Heart left ventricle (tissue), 16 donors: ENCODE data around the gene IGF1R. TPM values are rescaled to one million over a fixed set of nuclear protein-coding genes. Genes with fewer than 3 reads are reported as not detected.
A peak's percentile ranks its signal among the peaks of the same experiment; 100 is the strongest.

Experiments used
- ATAC-seq, 4 donors: fragments of 200-7000 bp; cut with Tn5 transposase; one replicate each; pipeline ENCODE4 v1.9.1; 2020 to 2022; ENCODE audit warnings: moderate library complexity in 4 of 4, mild to moderate bottlenecking in 3 of 4, moderate number of reproducible peaks in 1 of 4
- DNase-seq, 5 donors: peaks; one replicate each; pipeline ENCODE4 v3.0.0-alpha.2; 2020
- H3K27ac ChIP-seq, 12 donors: fragments of 200-600 bp; sonication (generic) in 4 of 12; one replicate each; pipeline versions ENCODE4 v1.5.0 to v1.8.0; 2016 to 2022; ENCODE audit warnings: mild to moderate bottlenecking in 2 of 12
- H3K27me3 ChIP-seq, 9 donors: fragments of 200-600 bp; sonication (generic) in 2 of 9; one replicate each; pipeline versions ENCODE4 v1.5.1 to v1.8.0; 2016 to 2022; ENCODE audit warnings: mild to moderate bottlenecking in 3 of 9
- H3K36me3 ChIP-seq, 9 donors: fragments of 200-600 bp; sonication (generic) in 2 of 9; one replicate each; pipeline versions ENCODE4 v1.5.0 to v1.8.0; 2018 to 2022; ENCODE audit warnings: mild to moderate bottlenecking in 2 of 9
- H3K4me1 ChIP-seq, 12 donors: fragments of 200-600 bp; sonication (generic) in 4 of 12; one replicate each; pipeline versions ENCODE4 v1.5.0 to v1.8.0; 2016 to 2022; ENCODE audit warnings: mild to moderate bottlenecking in 3 of 12
- H3K4me3 ChIP-seq, 12 donors: fragments of 200-600 bp; sonication (generic) in 4 of 12; one replicate each; pipeline versions ENCODE4 v1.5.0 to v1.8.0; 2017 to 2022; ENCODE audit warnings: mild to moderate bottlenecking in 9 of 12, moderate library complexity in 4 of 12
- H3K9me3 ChIP-seq, 12 donors: fragments of 200-600 bp; sonication (generic) in 4 of 12; one replicate each; pipeline versions ENCODE4 v1.5.0 to v1.8.0; 2016 to 2022; ENCODE audit warnings: mild to moderate bottlenecking in 1 of 12
- CTCF ChIP-seq, 12 donors: fragments of 200-600 bp; sonication (generic) in 4 of 12; IDR thresholded peaks; one replicate each; pipeline versions ENCODE4 v1.5.0 to v1.8.0; 2018 to 2022; ENCODE audit warnings: antibody characterized with exemption in 12 of 12, mild to moderate bottlenecking in 5 of 12
- POLR2A ChIP-seq, 2 donors: fragments of 450-650 bp; IDR thresholded peaks; one replicate each; pipeline ENCODE4 v1.6.1; 2017; ENCODE audit warnings: antibody characterized with exemption in 2 of 2, mild to moderate bottlenecking in 2 of 2, moderate library complexity in 2 of 2
- WGBS, 4 donors: extraction: QIAGEN DNeasy Blood & Tissue Kit in 2 of 4; methylation state at CpG; one replicate each; pipeline versions ENCODE4 v1.1.5 to v1.1.7; 2013 to 2018; 5-methylcytosine and 5-hydroxymethylcytosine counted together
- intact Hi-C, 10 donors: fragments of 100-400 bp; cut with DNase I; formaldehyde crosslinking; loops; one replicate each; pipeline versions ENCODE4 v1.11.1 to v1.14.2; 2022
- polyA plus RNA-seq, 2 donors: library from polyadenylated mRNA; stranded (reverse); fragments of 200-250 nt; gene quantifications; one replicate each; pipeline ENCODE4 v1.2.3, GENCODE V29; 2013
- total RNA-seq, 9 donors: library from RNA; depleted of rRNA in 2 of 9; stranded (reverse); fragments of >200 nt in 2 of 9; fragmentation: NEBNext Ultra II Directional in 3 of 9; extraction: Animal tissue kit (Norgen Biotek cat#: 25700) in 3 of 9; gene quantifications; one replicate each; pipeline versions ENCODE4 v1.1.0 to v1.2.4, GENCODE V29; 2016 to 2023
- donor health status: ischemic (EF 13 %, LVEDD 7.1; RV severe dilation, severe dysfunction).
- donor health status: healthy with polysubstance abuse.
- donor health status: DM: no; HTN: yes; CAD: no.
- donor health status: DM: no; HTN: no; CAD: no.
- donor health status: ischemic (EF 25% LVEDD 6.9; RV normal size, moderate dysfunction).
- donor health status: ischemic (EF 25% LVEDD 5.7; RV mildly dilated, moderate dysfunction).
- donor health status: healthy.
- donor health status: DM: yes; HTN: yes; CAD: no.
- donor health status: ischemic (EF 35%, LVEDD 5.7; RV mildly dilated, moderate dysfunction).
- donor health status: nonischemic (EF 11% LVEDD 7.7; RV severe dilation, severe dysfunction).
- donor health status: DM: yes; HTN: yes; CAD: no.
- donor health status: PGD.
- donor health status: ischemic (EF 29% LVEDD 5.4; RV normal size, mild dysfunction).
- donor health status: nonischemic (EF 23%, LVEDD 6.1; RV moderate dilation, normal function).

IGF1R gene
- total and polyA plus RNA-seq, 11 donors: 7.4 to 93.1 (median 40.5) TPM

- H3K4me3 ChIP-seq: no peak overlapping the region
- no peaks in the 10 kb centered on the region for H3K36me3 ChIP-seq
- TF ChIP-seq CTCF (IDR thresholded peaks at IDR 0.05): no peak
- no peak for TF ChIP-seq POLR2A (IDR thresholded peaks at IDR 0.05)
- H3K9me3 ChIP-seq: no peaks in the 10 kb centered on the region
- no peak for ATAC-seq
- no peak for DNase-seq
- intact Hi-C loops: loop anchor here in 4 of 10 donors (2.0 to 10.0 kb wide), 4 partner anchors 64 to 282 kb away; no protein-coding TSS in a partner anchor
- peaks cover 0 to 53% (median 37%) of the 10 kb centered on the region in 12 donors for H3K4me1 ChIP-seq
- WGBS, 4 donors: 91 to 100% (median 93%) methylated on average over 1 of the region's 1 CpG
- H3K27ac ChIP-seq: no peak overlapping the region
- H3K27me3 ChIP-seq: no peaks in the 10 kb centered on the region
Measured at GRCh38 chr15:98782801-98783200, 134.5 kb downstream of the IGF1R start.

GRCh38 chr15:98785431-98785806 lies 137.1 kb downstream of the IGF1R start:
- TF ChIP-seq POLR2A (IDR thresholded peaks at IDR 0.05): no peak
- no peak for TF ChIP-seq CTCF (IDR thresholded peaks at IDR 0.05)
- Histone ChIP-seq H3K9me3 (no peaks in the 10 kb centered on the region), H3K36me3 (no peaks in the 10 kb centered on the region), H3K4me1 (peaks cover 0 to 59% (median 37%) of the 10 kb centered on the region in 12 donors), H3K27ac (peak overlapping the region in 6 of 12 donors; percentile 3 to 75 (median 62)), H3K27me3 (no peaks in the 10 kb centered on the region), H3K4me3 (no peak overlapping the region)
- intact Hi-C loops: loop anchor here in 2 of 10 donors (5.0 to 10.0 kb wide), 2 partner anchors 62 to 279 kb away; no protein-coding TSS in a partner anchor
- DNase-seq (no peak), ATAC-seq (no peak)
- 49 to 63% (median 61%) methylated on average over 3 of the region's 3 CpGs for WGBS, 4 donors

DNA sequence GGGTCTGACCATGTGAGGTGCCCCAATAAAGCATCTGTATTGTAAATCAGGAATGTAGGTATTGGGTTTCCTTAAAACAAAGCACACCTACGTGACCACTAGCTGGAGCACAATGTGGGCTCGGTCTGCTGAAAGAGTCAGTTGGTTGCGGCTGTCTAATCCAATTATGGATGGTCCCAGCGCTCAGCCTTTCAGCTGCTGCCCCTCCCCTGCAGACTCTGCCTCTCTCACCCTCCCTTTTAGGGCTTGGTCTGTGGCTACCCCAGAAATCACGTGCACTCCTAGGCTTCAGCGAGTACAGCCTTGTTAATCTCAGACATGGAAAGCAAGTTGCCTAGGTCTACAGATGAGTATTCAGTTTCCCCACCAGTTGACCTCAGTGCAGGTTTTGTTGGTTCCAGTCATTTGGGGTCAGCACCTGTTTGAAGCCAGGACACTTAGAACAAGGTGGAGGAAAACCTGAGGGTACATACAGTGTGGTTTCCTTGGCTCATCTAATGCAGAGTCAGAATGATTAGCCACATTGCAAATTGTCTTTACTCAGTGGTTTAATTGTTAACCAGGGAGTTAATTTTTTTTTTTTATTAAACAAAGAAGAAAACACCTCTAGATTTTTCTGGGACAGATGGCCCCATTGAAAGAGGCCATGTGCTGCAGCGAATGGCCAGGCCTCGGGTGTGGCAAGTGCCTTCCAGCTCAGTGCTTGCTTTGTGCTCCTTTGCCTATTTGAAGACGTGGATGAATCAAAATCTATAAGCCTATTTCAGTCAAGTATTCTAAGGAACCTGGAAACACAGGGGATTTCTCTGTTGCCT lies 137.7 kb downstream of the IGF1R start:
- 54 to 69% (median 62%) methylated on average over 9 of the region's 9 CpGs for WGBS, 4 donors
- Histone ChIP-seq H3K4me3 (no peak overlapping the region), H3K9me3 (no peaks in the 10 kb centered on the region), H3K4me1 (peaks cover 4 to 65% (median 37%) of the 10 kb centered on the region in 12 donors), H3K36me3 (no peaks in the 10 kb centered on the region), H3K27me3 (no peaks in the 10 kb centered on the region), H3K27ac (peak overlapping the region in 9 of 12 donors; percentile 4 to 75 (median 55))
- TF ChIP-seq POLR2A (IDR thresholded peaks at IDR 0.05) (no peak), CTCF (IDR thresholded peaks at IDR 0.05) (no peak)
- peak in 4 of 5 donors; percentile 48 to 63 (median 56) for DNase-seq
- peak; percentile 77 to 88 (median 86) for ATAC-seq
- intact Hi-C loops: loop anchor here in 2 of 10 donors (5.0 to 10.0 kb wide), 2 partner anchors 61 to 279 kb away; no protein-coding TSS in a partner anchor

DNA sequence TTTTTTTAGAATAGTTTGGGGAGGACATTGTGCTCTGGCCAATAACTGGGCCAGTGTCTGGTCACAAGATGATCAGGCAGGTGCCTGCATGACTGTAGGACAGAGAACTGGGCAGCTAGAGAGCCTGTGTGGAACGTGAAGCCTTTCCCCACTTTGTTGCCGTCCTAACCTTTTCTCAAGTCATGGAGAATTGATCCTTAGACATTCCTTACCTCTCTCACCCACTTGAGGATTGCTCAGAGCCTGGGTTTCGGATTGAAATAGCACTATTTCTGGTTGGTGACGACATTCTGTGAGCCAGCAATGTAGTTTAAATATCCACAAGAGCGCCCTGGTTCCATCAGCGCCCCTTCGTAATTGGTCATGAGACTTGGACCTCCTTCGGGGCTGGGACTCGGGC lies 138.4 kb downstream of the IGF1R start:
- Histone ChIP-seq H3K27ac (peak overlapping the region in 9 of 12 donors; percentile 4 to 75 (median 55)), H3K9me3 (no peaks in the 10 kb centered on the region), H3K4me3 (no peak overlapping the region), H3K27me3 (no peaks in the 10 kb centered on the region), H3K36me3 (no peaks in the 10 kb centered on the region), H3K4me1 (peaks cover 4 to 69% (median 38%) of the 10 kb centered on the region in 12 donors)
- intact Hi-C loops: loop anchor here in 2 of 10 donors (5.0 to 10.0 kb wide), 2 partner anchors 61 to 278 kb away; no protein-coding TSS in a partner anchor
- 65 to 77% (median 69%) methylated on average over 9 of the region's 9 CpGs for WGBS, 4 donors
- DNase-seq (no peak), ATAC-seq (peak; percentile 35 to 68 (median 54))
- TF ChIP-seq CTCF (IDR thresholded peaks at IDR 0.05): no peak
- TF ChIP-seq POLR2A (IDR thresholded peaks at IDR 0.05): no peak
